DND-41 (cell line): ENCODE measurements around the gene RPL27A.

Source experiments
- ATAC-seq: fragments of 200-7000 bp; cut with Tn5 transposase; 3 replicates; pipeline ENCODE4 v1.9.1; 2021; ENCODE audit warnings: low read depth; ENCODE audit not compliant: insufficient read depth
- DNase-seq: peaks from one replicate; pipeline ENCODE4 v3.0.0-alpha.2; 2020
- H2AFZ ChIP-seq: 2 replicates; pipeline ENCODE4 v1.6.0; 2012; ENCODE audit warnings: low read depth, low read length
- H3K27ac ChIP-seq: 2 replicates; pipeline ENCODE4 v1.5.1; 2012; ENCODE audit warnings: low read length, inconsistent platforms
- H3K27me3 ChIP-seq: fragments of 200-600 bp; sonication (generic); 2 replicates; pipeline ENCODE4 v1.6.0; 2012; ENCODE audit warnings: low read length, mild to moderate bottlenecking, inconsistent platforms; ENCODE audit not compliant: insufficient read depth, poor library complexity
- H3K36me3 ChIP-seq: 2 replicates; pipeline ENCODE4 v1.5.1; 2012; ENCODE audit warnings: low read length, inconsistent platforms; ENCODE audit not compliant: insufficient read depth
- H3K4me1 ChIP-seq: 2 replicates; pipeline ENCODE4 v1.5.1; 2012; ENCODE audit warnings: mild to moderate bottlenecking, low read length; ENCODE audit not compliant: insufficient read depth
- H3K4me2 ChIP-seq: 2 replicates; pipeline ENCODE4 v1.6.0; 2012; ENCODE audit warnings: mild to moderate bottlenecking, moderate library complexity, low read length, inconsistent platforms; ENCODE audit not compliant: insufficient read depth
- H3K4me3 ChIP-seq, 2 experiments: fragments of 200-600 bp in 1 of 2; shearing (Covaris generic) in 1 of 2; 2 replicates each; pipeline ENCODE4 v1.5.1; 2012 to 2016; ENCODE audit warnings: inconsistent platforms in 2 of 2, low read length in 2 of 2, mild to moderate bottlenecking in 2 of 2, low read depth in 1 of 2, moderate library complexity in 1 of 2
- H3K79me2 ChIP-seq: 2 replicates; pipeline ENCODE4 v1.6.0; 2012; ENCODE audit warnings: low read length, inconsistent platforms; ENCODE audit not compliant: insufficient read depth
- H3K9ac ChIP-seq: 2 replicates; pipeline ENCODE4 v1.6.0; 2012; ENCODE audit warnings: low read depth, mild to moderate bottlenecking, inconsistent platforms, low read length, moderate library complexity
- H3K9me3 ChIP-seq: 2 replicates; pipeline ENCODE4 v1.5.1; 2012; ENCODE audit warnings: low read length, moderate library complexity, mild to moderate bottlenecking, inconsistent platforms; ENCODE audit not compliant: insufficient read depth, severe bottlenecking
- H4K20me1 ChIP-seq: 2 replicates; pipeline ENCODE4 v1.6.0; 2012; ENCODE audit warnings: low read length; ENCODE audit not compliant: insufficient read depth
- CTCF ChIP-seq: IDR thresholded peaks from 2 replicates; pipeline ENCODE4 v1.5.1; 2012; ENCODE audit warnings: borderline replicate concordance, low read length, moderate library complexity, mild to moderate bottlenecking; ENCODE audit not compliant: poor library complexity, severe bottlenecking; ENCODE audit errors: extremely low read depth
- EZH2 ChIP-seq: IDR thresholded peaks from 3 replicates; pipeline ENCODE4 v1.6.1; 2012; ENCODE audit warnings: borderline replicate concordance, low read depth, mild to moderate bottlenecking, moderate library complexity, low read length, inconsistent platforms; ENCODE audit not compliant: severe bottlenecking

Gene RPL27A

GRCh38 chr11:8739309-8739793 lies 56.8 kb downstream of the RPL27A start:
- H3K4me1 ChIP-seq = no peaks in the 10 kb centered on the region
- DNase-seq (no peak), ATAC-seq (no peak)

More at GRCh38 chr11:8739309-8739793, 56.8 kb downstream of the RPL27A start:
- no peak overlapping the region for H3K9ac ChIP-seq
- H3K27me3 ChIP-seq = peaks cover 2% of the 10 kb centered on the region
- H3K9me3 ChIP-seq = no peaks in the 10 kb centered on the region
- no peak overlapping the region for H3K4me2 ChIP-seq
- H3K27ac ChIP-seq = no peak overlapping the region
- no peaks in the 10 kb centered on the region for H4K20me1 ChIP-seq
- H3K36me3 ChIP-seq = no peaks in the 10 kb centered on the region
- no peak overlapping the region for H2AFZ ChIP-seq
- no peaks in the 10 kb centered on the region for H3K79me2 ChIP-seq
- no peak overlapping the region for H3K4me3 ChIP-seq
- TF ChIP-seq EZH2 (no peak), CTCF (no peak)
